ENCODE results near the gene CENPQ. TPM values are rescaled to one million over a fixed set of nuclear protein-coding genes. Genes with fewer than 3 reads are reported as not detected.

The CENPQ gene
- total and polyA plus RNA-seq, 2 of the 13 experiments (the other 11 are each of a cell fraction or from before 2014, with no cell fraction given), result 9.1 to 20.1 TPM

DNA sequence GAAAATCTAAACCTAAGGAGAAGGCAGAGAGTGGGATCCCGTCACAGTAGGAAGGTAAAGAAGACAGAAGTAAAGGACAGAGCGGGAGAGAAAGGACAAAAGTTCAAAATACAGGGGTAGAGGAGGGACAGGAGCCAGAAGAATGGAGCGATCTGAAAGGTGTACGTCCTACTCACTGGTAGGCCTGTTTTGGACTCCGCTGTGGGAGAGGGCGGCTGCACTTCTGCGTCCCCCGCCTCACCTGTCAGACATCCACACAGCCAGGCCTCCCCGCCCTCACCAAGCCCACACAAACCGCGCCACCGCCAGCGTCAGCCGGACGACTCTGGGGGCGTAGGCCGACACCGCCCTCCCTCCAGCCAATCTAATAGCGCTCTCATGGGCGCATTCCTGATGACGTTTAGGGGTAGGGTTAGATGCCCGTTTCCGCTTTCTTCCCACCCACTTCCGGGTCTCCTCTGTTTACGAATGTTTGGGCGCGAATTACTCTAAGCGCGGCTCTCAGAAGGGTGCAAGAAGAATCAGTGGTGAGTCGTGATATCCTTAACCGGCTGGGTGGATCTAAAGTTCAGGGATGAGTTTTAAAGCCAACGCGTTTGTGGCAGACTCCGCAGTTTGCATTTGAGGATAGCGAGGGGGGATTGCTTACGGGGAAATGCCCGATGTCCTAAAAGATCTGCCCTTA lies at the start of gene CENPQ, which contains the start of gene MMUT (continued):
- TF ChIP-seq, protein P1, sequence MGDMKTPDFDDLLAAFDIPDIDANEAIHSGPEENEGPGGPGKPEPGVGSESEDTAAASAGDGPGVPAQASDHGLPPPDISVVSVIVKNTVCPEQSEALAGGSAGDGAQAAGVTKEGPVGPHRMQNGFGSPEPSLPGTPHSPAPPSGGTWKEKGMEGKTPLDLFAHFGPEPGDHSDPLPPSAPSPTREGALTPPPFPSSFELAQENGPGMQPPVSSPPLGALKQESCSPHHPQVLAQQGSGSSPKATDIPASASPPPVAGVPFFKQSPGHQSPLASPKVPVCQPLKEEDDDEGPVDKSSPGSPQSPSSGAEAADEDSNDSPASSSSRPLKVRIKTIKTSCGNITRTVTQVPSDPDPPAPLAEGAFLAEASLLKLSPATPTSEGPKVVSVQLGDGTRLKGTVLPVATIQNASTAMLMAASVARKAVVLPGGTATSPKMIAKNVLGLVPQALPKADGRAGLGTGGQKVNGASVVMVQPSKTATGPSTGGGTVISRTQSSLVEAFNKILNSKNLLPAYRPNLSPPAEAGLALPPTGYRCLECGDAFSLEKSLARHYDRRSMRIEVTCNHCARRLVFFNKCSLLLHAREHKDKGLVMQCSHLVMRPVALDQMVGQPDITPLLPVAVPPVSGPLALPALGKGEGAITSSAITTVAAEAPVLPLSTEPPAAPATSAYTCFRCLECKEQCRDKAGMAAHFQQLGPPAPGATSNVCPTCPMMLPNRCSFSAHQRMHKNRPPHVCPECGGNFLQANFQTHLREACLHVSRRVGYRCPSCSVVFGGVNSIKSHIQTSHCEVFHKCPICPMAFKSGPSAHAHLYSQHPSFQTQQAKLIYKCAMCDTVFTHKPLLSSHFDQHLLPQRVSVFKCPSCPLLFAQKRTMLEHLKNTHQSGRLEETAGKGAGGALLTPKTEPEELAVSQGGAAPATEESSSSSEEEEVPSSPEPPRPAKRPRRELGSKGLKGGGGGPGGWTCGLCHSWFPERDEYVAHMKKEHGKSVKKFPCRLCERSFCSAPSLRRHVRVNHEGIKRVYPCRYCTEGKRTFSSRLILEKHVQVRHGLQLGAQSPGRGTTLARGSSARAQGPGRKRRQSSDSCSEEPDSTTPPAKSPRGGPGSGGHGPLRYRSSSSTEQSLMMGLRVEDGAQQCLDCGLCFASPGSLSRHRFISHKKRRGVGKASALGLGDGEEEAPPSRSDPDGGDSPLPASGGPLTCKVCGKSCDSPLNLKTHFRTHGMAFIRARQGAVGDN (CRISPR knock-in tag; IDR thresholded peaks at IDR 0.05), result peak; percentile 90
- TF ChIP-seq ZSCAN29 (CRISPR knock-in tag; conservative IDR thresholded peaks at IDR 0.05) (peak; percentile 93; the same call in 1 of the 2 replicates), UBTF (CRISPR knock-in tag; IDR thresholded peaks at IDR 0.05) (peak; percentile 63), KDM5B (CRISPR knock-in tag; IDR thresholded peaks at IDR 0.05; ENCODE audit: borderline replicate concordance) (peak; percentile 97), ZNF652 (CRISPR knock-in tag; IDR thresholded peaks at IDR 0.05; ENCODE audit: borderline replicate concordance, low read depth) (peak; percentile 20; the same call in 1 of the 2 replicates), KMT2A (CRISPR knock-in tag; IDR thresholded peaks at IDR 0.05) (peak; percentile 99; the same call in 1 of the 2 replicates), RARG (CRISPR knock-in tag; IDR thresholded peaks at IDR 0.05; ENCODE audit: low read depth) (peak; percentile 87; the same call in 1 of the 2 replicates), ZNF776 (CRISPR knock-in tag; IDR thresholded peaks at IDR 0.05) (peak; percentile 69; the same call in 1 of the 2 replicates), FOXO4 (CRISPR knock-in tag; conservative IDR thresholded peaks at IDR 0.05) (no peak), ZIK1 (CRISPR knock-in tag; IDR thresholded peaks at IDR 0.05; ENCODE audit: borderline replicate concordance, low read depth) (peak; percentile 51; the same call in 1 of the 2 replicates), ZNF605 (CRISPR knock-in tag; IDR thresholded peaks at IDR 0.05) (peak; percentile 87), ZNF224 (CRISPR knock-in tag; IDR thresholded peaks at IDR 0.05) (peak; percentile 42; the same call in 1 of the 2 replicates), ZNF468 (CRISPR knock-in tag; IDR thresholded peaks at IDR 0.05) (0 out of 2 replicates have a peak, but pooled peaks have one; percentile 12), CCDC6 (CRISPR knock-in tag; IDR thresholded peaks at IDR 0.05) (peak; percentile 25; the same call in 1 of the 2 replicates), JUNB (CRISPR knock-in tag; IDR thresholded peaks at IDR 0.05; ENCODE audit: borderline replicate concordance) (no peak), ELF1 (CRISPR knock-in tag; IDR thresholded peaks at IDR 0.05) (peak; percentile 99), ZNF501 (CRISPR knock-in tag; IDR thresholded peaks at IDR 0.05) (peak; percentile 99), ZNF510 (CRISPR knock-in tag; IDR thresholded peaks at IDR 0.05; ENCODE audit: low read depth) (peak; percentile 82; the same call in 1 of the 2 replicates), RBAK (CRISPR knock-in tag; IDR thresholded peaks at IDR 0.05) (no peak), ZNF576 (CRISPR knock-in tag; IDR thresholded peaks at IDR 0.05) (no peak), ZNF124 (CRISPR knock-in tag; IDR thresholded peaks at IDR 0.05) (peak; percentile 67; the same call in 1 of the 2 replicates), ZNF598 (CRISPR knock-in tag; IDR thresholded peaks at IDR 0.05; ENCODE audit: borderline replicate concordance) (peak; percentile 86; the same call in 1 of the 2 replicates)
